A673 (cell line): ENCODE results near the gene DCP2.

Experiments
- EZH2 ChIP-seq: fragments of 200-600 bp; sonication (generic); IDR thresholded peaks from 2 replicates; pipeline ENCODE4 v1.6.1; 2017; ENCODE audit warnings: borderline replicate concordance, low read depth, mild to moderate bottlenecking, mixed read lengths, antibody characterized with exemption, low read length; ENCODE audit not compliant: poor library complexity, severe bottlenecking
- TF ChIP-seq, protein P1 (sequence below): fragments of 300-800, 200-600 bp; sonication (generic); conservative IDR thresholded peaks from 2 replicates; pipeline ENCODE4 v1.5.1; 2017; ENCODE audit warnings: low read depth, mild to moderate bottlenecking, antibody characterized with exemption, low read length, moderate library complexity, mixed read lengths

DNA sequence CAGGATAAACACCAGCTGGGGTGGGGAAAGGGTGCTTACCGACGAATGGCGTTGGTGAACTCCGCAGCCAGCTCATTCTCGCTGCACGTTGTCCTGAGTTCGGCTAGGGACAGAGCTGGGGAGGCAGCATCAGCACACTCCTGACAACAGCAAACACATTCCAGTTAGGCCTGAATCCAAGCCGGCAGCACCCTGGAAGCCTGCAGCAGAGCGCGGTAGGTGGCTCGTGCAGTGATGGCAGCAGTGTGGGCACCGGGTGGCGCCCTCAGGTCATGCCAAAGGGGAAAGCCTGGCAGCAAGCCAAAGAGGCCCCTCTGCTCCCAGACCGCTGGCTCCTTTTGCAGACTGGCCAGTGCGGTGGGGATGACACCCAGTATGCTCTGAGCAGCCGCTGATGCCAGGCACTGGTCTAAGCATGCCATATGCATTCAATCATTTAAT lies 66.9 kb downstream of the DCP2 start:
- TF ChIP-seq, protein P1, sequence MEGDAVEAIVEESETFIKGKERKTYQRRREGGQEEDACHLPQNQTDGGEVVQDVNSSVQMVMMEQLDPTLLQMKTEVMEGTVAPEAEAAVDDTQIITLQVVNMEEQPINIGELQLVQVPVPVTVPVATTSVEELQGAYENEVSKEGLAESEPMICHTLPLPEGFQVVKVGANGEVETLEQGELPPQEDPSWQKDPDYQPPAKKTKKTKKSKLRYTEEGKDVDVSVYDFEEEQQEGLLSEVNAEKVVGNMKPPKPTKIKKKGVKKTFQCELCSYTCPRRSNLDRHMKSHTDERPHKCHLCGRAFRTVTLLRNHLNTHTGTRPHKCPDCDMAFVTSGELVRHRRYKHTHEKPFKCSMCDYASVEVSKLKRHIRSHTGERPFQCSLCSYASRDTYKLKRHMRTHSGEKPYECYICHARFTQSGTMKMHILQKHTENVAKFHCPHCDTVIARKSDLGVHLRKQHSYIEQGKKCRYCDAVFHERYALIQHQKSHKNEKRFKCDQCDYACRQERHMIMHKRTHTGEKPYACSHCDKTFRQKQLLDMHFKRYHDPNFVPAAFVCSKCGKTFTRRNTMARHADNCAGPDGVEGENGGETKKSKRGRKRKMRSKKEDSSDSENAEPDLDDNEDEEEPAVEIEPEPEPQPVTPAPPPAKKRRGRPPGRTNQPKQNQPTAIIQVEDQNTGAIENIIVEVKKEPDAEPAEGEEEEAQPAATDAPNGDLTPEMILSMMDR, result peak; percentile 35
- no peak for TF ChIP-seq EZH2
